AG10803 (cell line): Measurements from ENCODE around the gene AGTR1.

Experiments
- DNase-seq: peaks from one replicate; pipeline ENCODE4 v3.0.0; 2010; ENCODE audit warnings: low read depth
- H3K4me3 ChIP-seq: 2 replicates; pipeline ENCODE4 v1.5.1; 2011; ENCODE audit warnings: mild to moderate bottlenecking, low read length, control low read depth
- TF ChIP-seq, protein P1 (sequence below): conservative IDR thresholded peaks from 2 replicates; pipeline ENCODE4 v1.5.1; 2011; ENCODE audit warnings: mild to moderate bottlenecking, low read length, control low read depth, inconsistent platforms

The AGTR1 gene

DNA sequence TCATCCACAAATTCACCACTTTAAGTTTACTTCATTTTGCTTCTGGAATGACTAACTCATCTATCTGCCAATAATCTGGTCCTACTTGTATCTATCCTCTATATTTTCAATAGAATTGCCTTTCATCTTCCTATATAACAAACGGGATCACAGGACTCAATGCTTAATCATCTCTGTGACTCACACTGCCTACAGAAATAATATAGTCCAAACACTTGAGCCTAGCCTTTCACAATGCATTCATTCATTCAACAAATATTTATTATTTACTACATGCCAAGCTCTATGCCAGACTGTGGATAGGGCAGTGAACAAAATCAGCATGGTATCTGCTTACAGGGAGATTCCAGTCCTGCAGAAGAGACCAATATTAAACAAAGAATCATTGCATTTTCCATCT is 16.6 kb upstream of the AGTR1 start:
- TF ChIP-seq, protein P1, sequence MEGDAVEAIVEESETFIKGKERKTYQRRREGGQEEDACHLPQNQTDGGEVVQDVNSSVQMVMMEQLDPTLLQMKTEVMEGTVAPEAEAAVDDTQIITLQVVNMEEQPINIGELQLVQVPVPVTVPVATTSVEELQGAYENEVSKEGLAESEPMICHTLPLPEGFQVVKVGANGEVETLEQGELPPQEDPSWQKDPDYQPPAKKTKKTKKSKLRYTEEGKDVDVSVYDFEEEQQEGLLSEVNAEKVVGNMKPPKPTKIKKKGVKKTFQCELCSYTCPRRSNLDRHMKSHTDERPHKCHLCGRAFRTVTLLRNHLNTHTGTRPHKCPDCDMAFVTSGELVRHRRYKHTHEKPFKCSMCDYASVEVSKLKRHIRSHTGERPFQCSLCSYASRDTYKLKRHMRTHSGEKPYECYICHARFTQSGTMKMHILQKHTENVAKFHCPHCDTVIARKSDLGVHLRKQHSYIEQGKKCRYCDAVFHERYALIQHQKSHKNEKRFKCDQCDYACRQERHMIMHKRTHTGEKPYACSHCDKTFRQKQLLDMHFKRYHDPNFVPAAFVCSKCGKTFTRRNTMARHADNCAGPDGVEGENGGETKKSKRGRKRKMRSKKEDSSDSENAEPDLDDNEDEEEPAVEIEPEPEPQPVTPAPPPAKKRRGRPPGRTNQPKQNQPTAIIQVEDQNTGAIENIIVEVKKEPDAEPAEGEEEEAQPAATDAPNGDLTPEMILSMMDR = no peak
- H3K4me3 ChIP-seq = no peak overlapping the region
- DNase-seq = peak; percentile 2

- DNase-seq = no peak
- TF ChIP-seq, protein P1 = no peak
- H3K4me3 ChIP-seq = no peak overlapping the region
Measured at GRCh38 chr3:148682997-148683396, 14.7 kb upstream of the AGTR1 start.

DNA sequence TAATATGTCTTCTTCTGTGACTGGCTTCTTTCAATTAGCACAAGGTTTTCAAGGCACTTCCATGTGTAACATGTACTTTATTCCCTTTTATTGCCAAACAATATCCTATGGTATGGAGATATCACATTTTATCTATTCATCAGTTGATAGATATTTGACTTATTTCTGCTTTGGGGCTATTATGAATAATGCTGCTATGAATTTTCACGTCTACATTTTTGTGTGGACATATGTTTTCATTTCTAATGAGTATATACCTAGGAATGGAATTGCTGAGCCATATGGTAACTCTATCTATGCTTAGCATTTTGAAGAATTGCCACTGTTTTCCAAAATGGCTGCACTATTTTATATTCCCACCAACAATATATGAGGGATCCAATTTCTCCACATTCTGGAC is 3.6 kb upstream of the AGTR1 start:
- no peak overlapping the region for H3K4me3 ChIP-seq
- DNase-seq = no peak
- TF ChIP-seq, protein P1 = no peak

- peak overlapping the region; percentile 69 for H3K4me3 ChIP-seq
- DNase-seq = no peak
- TF ChIP-seq, protein P1 = no peak
Measured at GRCh38 chr3:148698190-148698810, 597 bp downstream of the AGTR1 start.

- DNase-seq = no peak
- TF ChIP-seq, protein P1 = no peak
Measured at GRCh38 chr3:148705314-148705713, 7.6 kb downstream of the AGTR1 start.

GRCh38 chr3:148707601-148708380 is 10.1 kb downstream of the AGTR1 start:
- DNase-seq = no peak
- H3K4me3 ChIP-seq = no peak overlapping the region
- TF ChIP-seq, protein P1 = no peak

More at GRCh38 chr3:148705314-148705713, 7.6 kb downstream of the AGTR1 start:
- H3K4me3 ChIP-seq = no peak overlapping the region

- DNase-seq = no peak
- TF ChIP-seq, protein P1 = no peak
- no peak overlapping the region for H3K4me3 ChIP-seq
Measured at GRCh38 chr3:148708409-148708808, 10.7 kb downstream of the AGTR1 start.
